OCI-M2 (cell line): ENCODE data around the gene MYO1B.

Source experiments
- DNase-seq: peaks from one replicate; lab custom pipeline; 2025; ENCODE audit not compliant: unreplicated experiment; lab: John Stamatoyannopoulos, UW

Gene MYO1B

GRCh38 chr2:191296083-191297006 is 51.1 kb downstream of the MYO1B start:
- DNase-seq, result no peak

DNA sequence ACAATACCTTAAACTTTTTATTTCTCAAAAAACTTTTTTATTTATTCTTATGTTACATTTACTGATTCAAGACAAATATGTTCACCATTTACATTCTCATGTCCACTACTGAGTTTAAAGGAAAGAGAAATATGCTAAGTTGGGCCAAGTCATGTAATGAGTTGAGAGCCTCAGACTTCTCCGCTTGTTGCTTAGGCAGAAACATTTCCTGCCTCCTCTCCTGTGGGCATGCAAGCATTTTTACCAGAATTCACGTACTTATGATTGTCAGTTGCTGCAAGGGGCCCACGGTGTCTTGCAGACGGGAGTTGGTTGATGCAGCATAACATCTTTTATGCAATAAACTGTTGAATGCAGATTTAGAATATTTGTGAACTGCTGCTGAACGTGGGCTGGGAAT is 51.8 kb downstream of the MYO1B start:
- no peak for DNase-seq

DNA sequence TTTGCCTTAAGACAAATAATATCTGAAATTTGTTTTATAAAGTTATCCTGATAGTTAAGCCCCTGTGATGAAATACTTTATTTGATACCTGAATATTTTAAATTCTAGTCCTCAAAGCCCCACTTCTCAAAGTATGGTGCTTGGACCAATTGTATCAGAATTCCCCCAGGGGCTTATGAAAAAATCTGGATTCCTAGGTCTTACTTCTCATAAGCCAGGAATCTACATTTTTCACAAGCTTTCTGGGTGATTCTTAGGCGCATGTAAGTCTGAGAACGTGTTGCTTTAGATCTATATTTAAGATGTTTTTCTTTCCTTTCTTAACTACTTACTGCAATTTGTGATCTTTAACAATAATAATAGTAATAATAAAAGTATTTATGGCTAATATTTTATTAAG is 53.1 kb downstream of the MYO1B start:
- no peak for DNase-seq

- DNase-seq, result no peak
These were observed 53.8 kb downstream of the MYO1B start for GRCh38 chr2:191299010-191299409.

- DNase-seq, result no peak
These were observed 54.7 kb downstream of the MYO1B start for GRCh38 chr2:191299866-191300265.

GRCh38 chr2:191301971-191302370 is 56.8 kb downstream of the MYO1B start:
- no peak for DNase-seq

- DNase-seq, result no peak
These were observed 57.4 kb downstream of the MYO1B start for GRCh38 chr2:191302459-191303139.

DNA sequence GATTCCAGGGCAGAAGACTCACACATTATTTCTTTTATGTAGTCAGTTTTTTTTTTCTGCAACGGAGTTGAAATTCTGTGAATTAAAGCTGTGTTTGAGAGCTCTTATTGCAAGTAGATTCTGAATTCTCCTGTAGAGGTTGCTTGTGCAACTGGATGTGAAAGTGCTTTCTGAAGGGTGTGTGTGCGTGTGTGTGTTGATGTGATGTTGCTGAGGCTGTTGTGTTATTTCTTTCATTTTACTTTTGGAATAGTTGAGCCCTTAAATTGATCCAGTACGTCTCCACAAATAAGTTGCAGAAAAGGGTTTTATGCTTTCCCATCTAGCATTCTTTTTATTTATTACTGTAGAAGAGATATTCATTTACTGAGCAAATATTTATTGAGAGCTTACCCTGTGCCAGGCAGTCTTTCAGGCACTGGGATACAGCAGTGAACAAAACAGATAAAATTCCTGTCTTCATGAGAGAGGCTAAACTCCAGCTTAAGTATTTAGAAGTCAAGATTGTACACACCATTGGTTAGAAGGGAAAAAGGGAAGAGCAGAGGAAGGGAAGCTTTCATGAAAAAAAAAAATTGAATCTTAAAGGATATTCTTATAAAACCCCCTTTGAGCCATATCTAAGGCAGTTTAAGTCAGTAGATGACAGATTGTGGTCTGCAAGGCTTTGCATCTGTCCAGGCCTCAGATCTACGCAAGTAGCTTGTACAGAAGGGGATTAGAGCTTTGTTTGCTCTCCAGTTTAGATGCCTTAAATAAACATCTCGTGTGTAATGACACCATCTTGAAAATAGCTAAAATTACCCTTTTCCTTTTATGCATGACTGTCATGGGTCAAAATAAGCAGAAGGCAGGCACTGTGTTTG is 58.2 kb downstream of the MYO1B start:
- no peak for DNase-seq

DNA sequence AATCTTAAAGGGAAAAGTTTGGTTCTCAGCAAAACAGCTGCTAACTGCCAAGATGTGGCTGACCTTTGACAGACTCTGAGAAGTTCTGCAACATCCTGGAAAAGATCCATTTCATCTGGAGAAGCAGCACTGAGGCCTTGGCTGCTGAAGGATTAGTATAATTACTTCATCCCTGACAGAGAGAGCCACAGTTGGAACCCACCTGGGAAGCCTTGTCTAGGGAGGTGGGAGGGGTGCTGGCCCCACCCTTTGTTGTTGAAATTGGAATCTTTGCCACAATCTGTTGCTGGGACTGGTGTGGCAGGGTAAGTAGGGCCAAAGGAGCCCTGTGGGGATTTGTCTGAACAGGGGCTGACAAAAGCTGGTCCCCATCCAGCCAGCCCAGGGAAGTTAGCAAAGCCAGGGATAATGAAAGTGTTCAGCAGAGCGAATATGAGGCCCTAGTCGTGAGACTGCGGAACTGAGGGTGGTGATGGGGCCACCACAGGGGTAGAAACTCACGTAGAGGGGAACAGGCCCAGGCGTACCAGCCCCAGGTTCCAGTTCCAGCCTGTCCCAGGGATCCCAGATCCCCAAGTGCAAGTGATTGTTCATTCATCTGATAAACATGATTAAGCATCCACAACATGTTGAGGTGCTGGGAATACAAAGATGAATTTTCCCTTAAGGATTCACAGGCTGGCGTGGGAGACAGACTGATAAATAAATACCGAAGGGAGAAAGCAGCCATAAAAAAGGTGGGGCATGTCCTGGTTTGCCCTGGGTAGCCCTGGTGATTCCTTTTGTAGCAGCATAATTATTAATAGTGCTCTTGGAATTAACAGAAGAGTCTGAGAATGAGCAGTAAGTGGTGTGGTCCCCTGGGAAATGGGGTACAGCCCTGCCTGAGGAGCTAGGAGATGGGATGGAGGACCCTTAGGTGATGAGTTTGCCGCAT is 60.0 kb downstream of the MYO1B start:
- no peak for DNase-seq

GRCh38 chr2:191308026-191308425 is 62.8 kb downstream of the MYO1B start:
- DNase-seq, result no peak

- DNase-seq, result no peak
These were observed 66.0 kb downstream of the MYO1B start for GRCh38 chr2:191311156-191311555.

- DNase-seq, result no peak
These were observed 66.4 kb downstream of the MYO1B start for GRCh38 chr2:191311627-191312026.

- DNase-seq, result no peak
These were observed 67.0 kb downstream of the MYO1B start for GRCh38 chr2:191312163-191312562.

- DNase-seq, result no peak
These were observed 67.5 kb downstream of the MYO1B start for GRCh38 chr2:191312662-191313061.

DNA sequence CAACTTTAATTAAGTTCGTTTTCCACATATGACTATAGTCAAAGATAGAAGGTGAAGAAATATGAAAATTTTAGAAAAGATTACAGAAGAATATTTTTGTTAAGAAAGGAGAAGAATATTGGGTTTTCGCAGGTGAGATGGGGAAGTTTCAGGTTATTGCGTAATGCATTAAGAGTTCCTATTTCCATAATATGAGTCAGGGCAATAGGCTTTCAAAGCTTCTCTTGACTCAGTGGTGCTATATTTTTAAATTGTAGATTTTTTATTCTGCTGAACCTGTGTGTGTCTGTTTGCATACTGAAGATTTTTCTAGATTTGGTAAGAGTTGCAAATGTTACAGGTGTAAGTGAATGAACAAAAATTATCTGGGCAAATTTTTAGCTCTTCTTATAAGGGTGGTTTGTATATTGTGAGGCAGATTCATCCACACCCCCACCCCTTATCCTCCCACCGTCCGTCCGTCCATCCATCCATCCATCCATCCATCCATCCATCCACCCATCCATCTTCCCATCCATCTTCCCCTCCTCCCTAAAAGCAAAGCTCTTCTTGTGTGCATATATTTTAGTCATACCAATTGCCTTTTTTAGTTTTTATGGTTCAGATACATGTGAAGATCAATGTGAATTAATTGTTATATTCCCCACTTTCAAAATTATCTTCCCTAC is 69.6 kb downstream of the MYO1B start:
- no peak for DNase-seq

DNA sequence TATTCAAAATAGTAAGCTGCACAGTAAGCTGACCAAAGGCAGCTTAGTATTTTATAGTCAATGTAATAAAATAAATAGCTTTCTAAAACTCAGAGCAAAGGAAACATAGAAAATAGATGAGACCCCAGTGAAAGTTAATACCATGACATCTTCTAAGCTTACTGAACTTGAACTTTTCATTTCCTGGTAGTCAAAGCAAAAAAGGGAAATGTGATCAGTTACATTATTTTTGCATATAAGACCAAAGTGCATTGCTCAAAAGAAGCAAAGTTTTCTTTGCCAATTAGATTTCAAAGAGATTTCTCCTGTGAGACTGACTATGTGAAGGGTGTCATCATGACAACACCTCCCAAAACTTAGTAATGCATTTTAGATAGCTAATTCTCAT is 70.2 kb downstream of the MYO1B start:
- DNase-seq, result no peak

- DNase-seq, result no peak
These were observed 71.2 kb downstream of the MYO1B start for GRCh38 chr2:191316246-191316994.

DNA sequence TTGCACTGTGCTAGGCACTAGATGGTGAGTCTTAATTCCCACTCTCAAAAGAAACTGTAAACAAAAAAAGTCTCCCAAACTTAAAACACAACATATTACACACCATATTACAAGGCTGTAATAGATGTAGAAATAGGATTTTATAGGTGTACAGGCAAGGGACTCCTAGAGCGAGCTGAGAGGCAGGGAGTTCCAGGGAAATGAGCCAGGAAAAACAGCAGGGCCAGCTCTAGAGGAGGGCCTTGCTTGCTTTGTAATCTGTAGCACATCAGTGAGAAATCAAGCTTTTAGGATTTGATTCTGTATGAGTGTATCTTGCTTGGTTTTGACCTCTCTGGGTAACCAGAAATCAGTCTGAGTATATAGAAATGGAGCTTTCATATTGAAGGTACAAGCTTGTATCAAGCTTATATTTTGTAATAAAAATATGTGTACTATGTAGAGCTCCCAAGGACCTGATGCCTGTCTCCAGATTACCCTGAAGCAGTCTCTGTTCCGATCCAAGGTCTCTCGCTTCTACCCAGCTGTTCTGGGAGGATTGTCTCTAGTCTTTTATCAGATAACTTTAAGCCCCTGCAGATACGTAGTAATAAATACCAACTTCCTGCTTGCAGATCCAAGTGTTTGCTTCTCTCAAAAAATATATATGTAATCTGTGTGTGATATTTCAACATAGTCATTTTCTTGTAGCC is 73.0 kb downstream of the MYO1B start:
- no peak for DNase-seq

DNA sequence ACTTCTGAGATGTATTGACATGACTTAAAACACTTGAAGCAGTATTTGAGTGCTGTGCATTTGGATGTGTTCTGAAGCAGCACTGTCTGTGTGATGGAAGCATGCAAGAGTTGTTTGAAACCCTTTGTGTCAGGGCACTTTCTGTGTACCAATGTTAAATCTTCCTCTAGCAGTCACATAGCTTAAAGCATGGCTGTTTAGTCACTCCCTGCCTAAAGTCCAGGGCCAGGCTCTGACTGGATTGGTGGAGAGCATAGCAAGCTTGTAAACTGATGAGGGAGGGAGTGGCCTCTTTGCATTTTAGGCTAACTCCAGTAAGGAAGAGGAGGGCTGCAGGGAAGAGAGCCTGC is 73.5 kb downstream of the MYO1B start:
- DNase-seq, result no peak
